NCI-H2196 (cell line): ENCODE measurements around the gene TOP1.
A peak's percentile ranks its signal among the peaks of the same experiment; 100 is the strongest.

Experiments
- DNase-seq: peaks from one replicate; lab custom pipeline; 2025; ENCODE audit not compliant: unreplicated experiment; lab: John Stamatoyannopoulos, UW

Gene TOP1

GRCh38 chr20:41141153-41141815 is 112.7 kb downstream of the TOP1 start:
- no peak for DNase-seq

- DNase-seq = no peak
Observed at GRCh38 chr20:41142245-41142644, 113.6 kb downstream of the TOP1 start.

GRCh38 chr20:41142919-41143318 is 114.3 kb downstream of the TOP1 start:
- DNase-seq = no peak

GRCh38 chr20:41143354-41143753 is 114.7 kb downstream of the TOP1 start:
- DNase-seq = no peak

- DNase-seq = no peak
Observed at GRCh38 chr20:41145317-41145716, 116.7 kb downstream of the TOP1 start.

- no peak for DNase-seq
Observed at GRCh38 chr20:41145821-41146620, 117.4 kb downstream of the TOP1 start.

GRCh38 chr20:41147767-41148191 is 119.2 kb downstream of the TOP1 start:
- peak; percentile 15 for DNase-seq

- no peak for DNase-seq
Observed at GRCh38 chr20:41148942-41149341, 120.3 kb downstream of the TOP1 start.

GRCh38 chr20:41150664-41151063 is 122.0 kb downstream of the TOP1 start:
- no peak for DNase-seq

- DNase-seq = no peak
Observed at GRCh38 chr20:41151134-41151869, 122.7 kb downstream of the TOP1 start.

- DNase-seq = no peak
Observed at GRCh38 chr20:41152108-41152757, 123.6 kb downstream of the TOP1 start.

GRCh38 chr20:41154436-41155176 is 126.0 kb downstream of the TOP1 start:
- DNase-seq = no peak

GRCh38 chr20:41155261-41155660 is 126.6 kb downstream of the TOP1 start:
- no peak for DNase-seq

- no peak for DNase-seq
Observed at GRCh38 chr20:41158082-41158625, 129.5 kb downstream of the TOP1 start.

- DNase-seq = no peak
Observed at GRCh38 chr20:41159547-41159946, 130.9 kb downstream of the TOP1 start.

GRCh38 chr20:41160686-41161085 is 132.1 kb downstream of the TOP1 start:
- no peak for DNase-seq

GRCh38 chr20:41161886-41162285 is 133.3 kb downstream of the TOP1 start:
- no peak for DNase-seq

GRCh38 chr20:41162396-41162795 is 133.8 kb downstream of the TOP1 start:
- no peak for DNase-seq

GRCh38 chr20:41163821-41164220 is 135.2 kb downstream of the TOP1 start:
- no peak for DNase-seq
